GM12864 (cell line): ENCODE measurements around the gene COL7A1.

ENCODE experiments used
- DNase-seq: peaks from one replicate; pipeline ENCODE4 v3.0.0-alpha.2; 2011; ENCODE audit warnings: low read depth
- H3K4me3 ChIP-seq: 2 replicates; pipeline ENCODE4 v1.5.1; 2011; ENCODE audit warnings: mild to moderate bottlenecking, low read depth, low read length, control low read depth
- CTCF ChIP-seq: IDR thresholded peaks from 2 replicates; pipeline ENCODE4 v1.5.1; 2011; ENCODE audit warnings: low read depth, mild to moderate bottlenecking, moderate library complexity, low read length, control low read depth, inconsistent platforms; ENCODE audit errors: missing control alignments

COL7A1 gene

DNA sequence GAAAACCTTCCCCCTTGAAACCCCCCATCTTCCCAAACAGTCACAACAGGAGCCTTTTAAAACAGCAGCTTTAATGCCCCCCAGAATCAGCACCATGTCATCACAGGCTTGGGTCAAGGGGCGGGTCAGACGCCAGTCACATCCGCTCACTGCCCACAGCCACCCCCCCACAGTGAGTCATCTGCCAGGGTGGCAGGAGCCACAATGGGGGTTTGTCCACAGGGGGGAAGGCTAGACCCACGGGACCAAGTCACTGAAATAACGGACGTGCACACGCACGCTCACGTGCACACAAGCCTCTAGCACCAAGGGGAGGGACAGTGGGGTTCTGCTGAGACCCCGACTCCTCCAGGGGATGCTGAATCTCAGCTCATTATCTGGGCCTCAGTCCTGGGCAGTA, 31.1 kb downstream of the COL7A1 start:
- DNase-seq, result no peak
- no peak for TF ChIP-seq CTCF
- H3K4me3 ChIP-seq, result no peak overlapping the region

GRCh38 chr3:48563382-48563918, 31.7 kb downstream of the COL7A1 start, which contains the start of gene UCN2:
TSS of gene UCN2 (minus strand) at chr3:48563781. CDS start at chr3:48563124, 657 bp downstream.
- no peak for TF ChIP-seq CTCF
- H3K4me3 ChIP-seq, result no peak within 1 kb of the TSS
- DNase-seq, result no peak

GRCh38 chr3:48562367-48563095, 32.6 kb downstream of the COL7A1 start:
- TF ChIP-seq CTCF, result no peak
- DNase-seq, result no peak
- no peak overlapping the region for H3K4me3 ChIP-seq

DNA sequence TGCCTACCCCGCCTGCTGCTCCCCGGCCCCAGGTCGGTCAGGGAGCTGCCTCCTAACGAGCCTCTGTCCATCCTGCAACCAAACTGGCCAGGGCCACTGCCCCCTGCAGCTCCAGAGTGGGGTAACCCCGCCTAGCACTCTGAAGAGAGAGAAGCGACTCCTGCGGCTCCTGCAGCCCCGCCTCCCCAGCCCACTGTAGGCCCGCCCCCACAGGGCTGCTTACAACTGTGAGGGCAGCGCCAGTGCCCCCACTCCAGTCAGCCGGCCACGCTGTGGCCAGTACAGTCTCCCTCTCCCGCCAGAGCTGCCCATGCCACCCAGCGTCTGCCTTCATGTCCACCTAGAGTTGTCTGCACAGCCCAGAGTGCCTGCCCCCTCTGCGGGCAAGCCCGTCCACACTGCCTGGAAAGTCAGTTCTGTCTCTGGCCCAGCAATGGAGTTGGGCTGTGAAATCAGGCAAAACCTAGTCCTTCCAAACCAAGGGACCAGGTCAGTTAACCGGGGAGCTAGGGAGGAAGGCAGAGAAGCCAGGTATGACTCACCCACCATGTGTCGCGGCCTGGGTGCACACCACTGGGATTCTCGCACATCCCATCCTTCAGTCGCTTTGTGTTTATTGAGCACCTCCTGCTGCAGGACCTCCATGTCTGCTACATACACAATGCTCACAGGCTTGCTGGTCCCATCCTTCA, 33.9 kb downstream of the COL7A1 start:
- no peak overlapping the region; the same call in 1 of the 2 replicates for H3K4me3 ChIP-seq
- peak; percentile 36 for TF ChIP-seq CTCF
- DNase-seq, result no peak

GRCh38 chr3:48560648-48561018, 34.5 kb downstream of the COL7A1 start:
- no peak overlapping the region; the same call in 1 of the 2 replicates for H3K4me3 ChIP-seq
- no peak for TF ChIP-seq CTCF
- no peak for DNase-seq

GRCh38 chr3:48558493-48559134, 36.5 kb downstream of the COL7A1 start:
- DNase-seq, result no peak
- no peak overlapping the region for H3K4me3 ChIP-seq
- no peak for TF ChIP-seq CTCF
